ENCODE data around the gene OPCML. TPM values are rescaled to one million over a fixed set of nuclear protein-coding genes. Genes with fewer than 3 reads are reported as not detected.

OPCML gene
- total and polyA plus RNA-seq, 2 of the 13 experiments (the other 11 are each of a cell fraction or from before 2014, with no cell fraction given): not detected

GRCh38 chr11:132601875-132602274 lies 930.4 kb downstream of the OPCML start:
- CTCF ChIA-PET (ENCODE audit: low intra/inter-chr PET ratio, low total read pairs): no interaction called here
- no peak for FAIRE-seq

More at GRCh38 chr11:132601875-132602274, 930.4 kb downstream of the OPCML start:
- 0% methylated on average over 2 of the region's 2 CpGs for WGBS (ENCODE audit: low lambda C conversion rate)
- no peaks in the 10 kb centered on the region for H4K20me1 ChIP-seq (ENCODE audit: insufficient read depth, low read length)
- TF ChIP-seq EEA1 (CRISPR knock-in tag; IDR thresholded peaks at IDR 0.05; ENCODE audit: borderline replicate concordance): no peak
- no peak for TF ChIP-seq ARID4A (CRISPR knock-in tag; IDR thresholded peaks at IDR 0.05; ENCODE audit: borderline replicate concordance)
- TF ChIP-seq RFX3 (CRISPR knock-in tag; IDR thresholded peaks at IDR 0.05): no peak
- TF ChIP-seq RBAK (CRISPR knock-in tag; IDR thresholded peaks at IDR 0.05): no peak
- no peak for TF ChIP-seq MYC (CRISPR knock-in tag; IDR thresholded peaks at IDR 0.05; ENCODE audit: borderline replicate concordance)
- no peak for TF ChIP-seq CREBL2 (CRISPR knock-in tag; IDR thresholded peaks at IDR 0.05; ENCODE audit: borderline replicate concordance)
- TF ChIP-seq POLR2A (IDR thresholded peaks at IDR 0.05; ENCODE audit: insufficient read depth in 1 of 2, low read depth in 2 of 2, low read length in 2 of 2): no peak
- TF ChIP-seq HNF4G (IDR thresholded peaks at IDR 0.05; ENCODE audit: borderline replicate concordance, low read depth, low read length): no peak
- TF ChIP-seq HNF4G (CRISPR knock-in tag; IDR thresholded peaks at IDR 0.05; ENCODE audit: borderline replicate concordance, low read depth): no peak
- no peak for TF ChIP-seq ZNF362 (CRISPR knock-in tag; IDR thresholded peaks at IDR 0.05; ENCODE audit: borderline replicate concordance)
- no peak for TF ChIP-seq BHLHE40 (IDR thresholded peaks at IDR 0.05; ENCODE audit: low read length)
- TF ChIP-seq BCL6 (CRISPR knock-in tag; IDR thresholded peaks at IDR 0.05): no peak
- TF ChIP-seq TEAD2 (CRISPR knock-in tag; IDR thresholded peaks at IDR 0.05): no peak
- no peak for TF ChIP-seq ZMAT5 (CRISPR knock-in tag; IDR thresholded peaks at IDR 0.05; ENCODE audit: borderline replicate concordance, low read depth)
- no peak for TF ChIP-seq CHCHD3 (CRISPR knock-in tag; IDR thresholded peaks at IDR 0.05)
- TF ChIP-seq RELA (CRISPR knock-in tag; IDR thresholded peaks at IDR 0.05): no peak
- TF ChIP-seq HNRNPUL1 (IDR thresholded peaks at IDR 0.05; ENCODE audit: low read depth, low read length): no peak
- TF ChIP-seq ZNF121 (CRISPR knock-in tag; IDR thresholded peaks at IDR 0.05): no peak
- no peak for TF ChIP-seq ZBTB43 (CRISPR knock-in tag; conservative IDR thresholded peaks at IDR 0.05)
- no peak for TF ChIP-seq ZNF350 (CRISPR knock-in tag; IDR thresholded peaks at IDR 0.05; ENCODE audit: borderline replicate concordance, low read depth)
- H3K4me1 ChIP-seq (ENCODE audit: insufficient read depth, low read length): no peaks in the 10 kb centered on the region
- intact Hi-C loops (cut with micrococcal nuclease; ENCODE audit: unreplicated experiment): no loop called here
- DNase-seq (ENCODE audit: low spot score) (no peak), ATAC-seq (no peak)
- H3K4me3 ChIP-seq (replicated peaks in 1 of 3; ENCODE audit: insufficient read depth in 1 of 3, low read depth in 2 of 3, low read length in 3 of 3): no peak overlapping the region
- no peak overlapping the region for H3K9ac ChIP-seq (ENCODE audit: insufficient read depth, low read depth, low read length)
- H3K27me3 ChIP-seq (ENCODE audit: control insufficient read depth in 1 of 2, insufficient read depth in 2 of 2, low read length in 2 of 2): no peaks in the 10 kb centered on the region
- H3K4me2 ChIP-seq (ENCODE audit: low read depth, low read length): no peak overlapping the region
- in situ Hi-C loops (cut with HindIII; ENCODE audit: extremely low pct_ligation_motif_present, low pct_unique_long_range_greater_than_20kb): no loop called here
- H3K36me3 ChIP-seq (replicated peaks in 1 of 2; ENCODE audit: control insufficient read depth in 1 of 2, insufficient read depth in 2 of 2, low read length in 2 of 2): no peaks in the 10 kb centered on the region
- H2AFZ ChIP-seq (ENCODE audit: low read length): no peak overlapping the region
- no peaks in the 10 kb centered on the region for H3K79me2 ChIP-seq (ENCODE audit: insufficient read depth, low read length)
- peaks cover 78% of the 10 kb centered on the region for H3K9me3 ChIP-seq (ENCODE audit: low read length)
- no peak overlapping the region for H3K27ac ChIP-seq (ENCODE audit: extremely low read length, insufficient read depth, low read length)
- POLR2A ChIA-PET: no interaction called here
- BruUV-seq (replicated peaks): no TSS peak

Measured in HepG2 (cell line).